ENCODE data around the gene PLGRKT. TPM values are rescaled to one million over a fixed set of nuclear protein-coding genes. Genes with fewer than 3 reads are reported as not detected.
"Not testable (repeated sequence)": the region's sequence is repeated elsewhere in the genome, so short reads cannot be mapped to it uniquely, and the experiment has no call there.

Gene PLGRKT
- total RNA-seq, 4 donors from 2014 or later, result 6.9 to 18.5 (median 13.4) TPM

GRCh38 chr9:5395428-5395827, 42.3 kb downstream of the PLGRKT start:
- Histone ChIP-seq H3K9me3 (no peaks in the 10 kb centered on the region), H3K4me3 (no peak overlapping the region), H3K27ac (no peak overlapping the region), H3K4me1 (no peaks in the 10 kb centered on the region), H3K36me3 (no peaks in the 10 kb centered on the region), H3K27me3 (no peaks in the 10 kb centered on the region)
- TF ChIP-seq POLR2AphosphoS5 (IDR thresholded peaks at IDR 0.05), result no peak
- TF ChIP-seq EP300 (IDR thresholded peaks at IDR 0.05), result no peak
- no peak for TF ChIP-seq POLR2A (IDR thresholded peaks at IDR 0.05)
- TF ChIP-seq CTCF (IDR thresholded peaks at IDR 0.05), result no peak
- no peak for DNase-seq (ENCODE audit: low spot score in 2 of 2)

GRCh38 chr9:5393976-5394375, 43.7 kb downstream of the PLGRKT start:
- 91% methylated on average over 2 of the region's 2 CpGs for WGBS
- not testable (repeated sequence) for H3K4me1 ChIP-seq; H3K4me3 ChIP-seq; H3K27ac ChIP-seq; DNase-seq (ENCODE audit: low spot score in 2 of 2); H3K36me3 ChIP-seq; H3K9me3 ChIP-seq; H3K27me3 ChIP-seq

GRCh38 chr9:5393497-5393896, 44.2 kb downstream of the PLGRKT start:
- TF ChIP-seq POLR2AphosphoS5 (IDR thresholded peaks at IDR 0.05) (no peak), EP300 (IDR thresholded peaks at IDR 0.05) (no peak), CTCF (IDR thresholded peaks at IDR 0.05) (no peak)
- H3K36me3 ChIP-seq, result no peaks in the 10 kb centered on the region
- H3K4me3 ChIP-seq, result no peak overlapping the region
- 77% methylated on average over 2 of the region's 2 CpGs for WGBS
- H3K27me3 ChIP-seq, result no peaks in the 10 kb centered on the region
- no peak overlapping the region for H3K27ac ChIP-seq
- DNase-seq (ENCODE audit: low spot score in 2 of 2), result no peak
- no peaks in the 10 kb centered on the region for H3K9me3 ChIP-seq
- no peaks in the 10 kb centered on the region for H3K4me1 ChIP-seq

GRCh38 chr9:5392285-5392684, 45.4 kb downstream of the PLGRKT start:
- WGBS, result 59% methylated on average over 1 of the region's 1 CpG
- DNase-seq (ENCODE audit: low spot score in 2 of 2), result no peak
- H3K4me3 ChIP-seq, result no peak overlapping the region

GRCh38 chr9:5389109-5389732, 48.5 kb downstream of the PLGRKT start:
- H3K36me3 ChIP-seq, result no peaks in the 10 kb centered on the region
- TF ChIP-seq POLR2AphosphoS5 (IDR thresholded peaks at IDR 0.05) (no peak), POLR2A (IDR thresholded peaks at IDR 0.05) (no peak), EP300 (IDR thresholded peaks at IDR 0.05) (no peak), CTCF (IDR thresholded peaks at IDR 0.05) (no peak)
- H3K4me3 ChIP-seq, result no peak overlapping the region
- DNase-seq (ENCODE audit: low spot score in 2 of 2), result no peak
- 62% methylated on average over 3 of the region's 3 CpGs for WGBS
- no peaks in the 10 kb centered on the region for H3K4me1 ChIP-seq
- no peaks in the 10 kb centered on the region for H3K9me3 ChIP-seq
- H3K27me3 ChIP-seq, result no peaks in the 10 kb centered on the region
- H3K27ac ChIP-seq, result no peak overlapping the region

More at GRCh38 chr9:5392285-5392684, 45.4 kb downstream of the PLGRKT start:
- H3K9me3 ChIP-seq, result no peaks in the 10 kb centered on the region
- TF ChIP-seq CTCF (IDR thresholded peaks at IDR 0.05) (no peak), POLR2A (IDR thresholded peaks at IDR 0.05) (no peak), EP300 (IDR thresholded peaks at IDR 0.05) (no peak), POLR2AphosphoS5 (IDR thresholded peaks at IDR 0.05) (no peak)
- no peaks in the 10 kb centered on the region for H3K36me3 ChIP-seq
- no peak overlapping the region for H3K27ac ChIP-seq
- no peaks in the 10 kb centered on the region for H3K27me3 ChIP-seq
- H3K4me1 ChIP-seq, result no peaks in the 10 kb centered on the region
